HCT116 (cell line): ENCODE data around the gene B4GALNT2.

ENCODE experiments used
- EZH2 ChIP-seq: fragments of 200-600 bp; sonication (generic); IDR thresholded peaks from 2 replicates; pipeline ENCODE4 v1.6.1; 2017; ENCODE audit warnings: antibody characterized with exemption, mixed run types
- EZH2phosphoT487 ChIP-seq: fragments of 200-600 bp; IDR thresholded peaks from 2 replicates; pipeline ENCODE4 v1.6.1; 2018; ENCODE audit warnings: antibody characterized with exemption, borderline replicate concordance
- JUND ChIP-seq: IDR thresholded peaks from 2 replicates; pipeline ENCODE4 v1.6.1; 2012
- POLR2A ChIP-seq: IDR thresholded peaks from 2 replicates; pipeline ENCODE4 v1.7.0; 2011; ENCODE audit warnings: borderline replicate concordance; ENCODE audit not compliant: insufficient read depth, insufficient read length; ENCODE audit errors: extremely low read depth
- POLR2AphosphoS5 ChIP-seq: IDR thresholded peaks from 2 replicates; pipeline ENCODE4 v1.6.1; 2011; ENCODE audit warnings: mild to moderate bottlenecking, low read depth, low read length, moderate library complexity
- SP1 ChIP-seq: IDR thresholded peaks from 2 replicates; pipeline ENCODE4 v1.6.1; 2012; ENCODE audit warnings: low read depth
- YY1 ChIP-seq: IDR thresholded peaks from 2 replicates; pipeline ENCODE4 v1.6.1; 2011; ENCODE audit warnings: low read length, low read depth, moderate library complexity, mild to moderate bottlenecking; ENCODE audit not compliant: insufficient replicate concordance; ENCODE audit errors: extremely low read depth
- TF ChIP-seq, protein P1 (sequence below), 3 experiments: fragments of 200-600 bp in 1 of 3; sonication (generic) in 1 of 3; IDR thresholded peaks in 2 of 3; conservative IDR thresholded peaks in 1 of 3; 2 replicates each; pipeline ENCODE4 v1.5.1; 2012 to 2017; ENCODE audit warnings: low read depth in 2 of 3, low read length in 2 of 3, antibody characterized with exemption in 1 of 3, borderline replicate concordance in 1 of 3, control low read depth in 1 of 3, mild to moderate bottlenecking in 1 of 3, mixed read lengths in 1 of 3, mixed run types in 1 of 3, moderate library complexity in 1 of 3; ENCODE audit not compliant: insufficient read depth in 1 of 3
- TF ChIP-seq, protein P2 (sequence below): IDR thresholded peaks from 2 replicates; pipeline ENCODE4 v1.6.1; 2011; ENCODE audit warnings: mild to moderate bottlenecking, low read length, moderate library complexity; ENCODE audit not compliant: insufficient replicate concordance; ENCODE audit errors: extremely low read depth
- TF ChIP-seq, protein P3 (sequence below): IDR thresholded peaks from 2 replicates; pipeline ENCODE4 v1.6.1; 2012; ENCODE audit warnings: low read depth

DNA sequence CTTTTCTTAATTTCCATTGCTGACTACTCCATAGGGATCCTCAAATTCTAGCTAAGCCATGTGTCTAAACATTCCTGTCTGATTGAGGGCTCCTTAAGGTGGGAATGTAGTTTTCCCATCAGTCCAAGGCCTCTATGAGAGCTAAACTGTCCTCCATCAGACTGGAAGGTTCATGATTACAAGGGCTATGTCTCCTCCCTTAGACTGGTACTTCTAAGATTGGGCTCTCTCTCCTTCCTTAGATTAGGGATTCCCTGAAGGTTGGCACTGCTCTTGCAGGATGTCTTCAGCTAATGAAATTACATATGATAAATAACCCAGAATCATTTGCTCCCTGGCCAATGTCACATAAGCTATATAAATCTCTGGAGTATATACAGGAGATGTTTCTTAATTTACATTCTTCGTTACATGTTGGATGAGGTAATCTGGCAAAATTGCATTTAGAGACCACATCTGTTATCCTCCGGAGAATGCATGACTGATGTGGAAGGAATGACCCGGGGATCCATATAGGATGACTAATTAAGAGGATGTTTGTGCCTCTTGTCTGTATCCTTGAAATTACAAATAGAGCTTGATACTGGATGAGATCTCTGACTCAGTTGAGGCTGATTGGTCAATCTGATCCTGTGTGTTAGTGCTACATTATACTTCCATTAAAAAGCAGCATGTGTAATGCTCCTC is 14.2 kb downstream of the B4GALNT2 start:
- no peak for TF ChIP-seq POLR2A
- TF ChIP-seq, protein P1, sequence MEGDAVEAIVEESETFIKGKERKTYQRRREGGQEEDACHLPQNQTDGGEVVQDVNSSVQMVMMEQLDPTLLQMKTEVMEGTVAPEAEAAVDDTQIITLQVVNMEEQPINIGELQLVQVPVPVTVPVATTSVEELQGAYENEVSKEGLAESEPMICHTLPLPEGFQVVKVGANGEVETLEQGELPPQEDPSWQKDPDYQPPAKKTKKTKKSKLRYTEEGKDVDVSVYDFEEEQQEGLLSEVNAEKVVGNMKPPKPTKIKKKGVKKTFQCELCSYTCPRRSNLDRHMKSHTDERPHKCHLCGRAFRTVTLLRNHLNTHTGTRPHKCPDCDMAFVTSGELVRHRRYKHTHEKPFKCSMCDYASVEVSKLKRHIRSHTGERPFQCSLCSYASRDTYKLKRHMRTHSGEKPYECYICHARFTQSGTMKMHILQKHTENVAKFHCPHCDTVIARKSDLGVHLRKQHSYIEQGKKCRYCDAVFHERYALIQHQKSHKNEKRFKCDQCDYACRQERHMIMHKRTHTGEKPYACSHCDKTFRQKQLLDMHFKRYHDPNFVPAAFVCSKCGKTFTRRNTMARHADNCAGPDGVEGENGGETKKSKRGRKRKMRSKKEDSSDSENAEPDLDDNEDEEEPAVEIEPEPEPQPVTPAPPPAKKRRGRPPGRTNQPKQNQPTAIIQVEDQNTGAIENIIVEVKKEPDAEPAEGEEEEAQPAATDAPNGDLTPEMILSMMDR (IDR thresholded peaks at IDR 0.05 in 2 of 3, conservative IDR thresholded peaks at IDR 0.05 in 1 of 3; ENCODE audit: borderline replicate concordance in 1 of 3, insufficient read depth in 1 of 3, low read depth in 2 of 3, low read length in 2 of 3), result no peak
- TF ChIP-seq EZH2phosphoT487, result no peak
- TF ChIP-seq EZH2, result no peak
- TF ChIP-seq YY1, result no peak
- TF ChIP-seq, protein P2, sequence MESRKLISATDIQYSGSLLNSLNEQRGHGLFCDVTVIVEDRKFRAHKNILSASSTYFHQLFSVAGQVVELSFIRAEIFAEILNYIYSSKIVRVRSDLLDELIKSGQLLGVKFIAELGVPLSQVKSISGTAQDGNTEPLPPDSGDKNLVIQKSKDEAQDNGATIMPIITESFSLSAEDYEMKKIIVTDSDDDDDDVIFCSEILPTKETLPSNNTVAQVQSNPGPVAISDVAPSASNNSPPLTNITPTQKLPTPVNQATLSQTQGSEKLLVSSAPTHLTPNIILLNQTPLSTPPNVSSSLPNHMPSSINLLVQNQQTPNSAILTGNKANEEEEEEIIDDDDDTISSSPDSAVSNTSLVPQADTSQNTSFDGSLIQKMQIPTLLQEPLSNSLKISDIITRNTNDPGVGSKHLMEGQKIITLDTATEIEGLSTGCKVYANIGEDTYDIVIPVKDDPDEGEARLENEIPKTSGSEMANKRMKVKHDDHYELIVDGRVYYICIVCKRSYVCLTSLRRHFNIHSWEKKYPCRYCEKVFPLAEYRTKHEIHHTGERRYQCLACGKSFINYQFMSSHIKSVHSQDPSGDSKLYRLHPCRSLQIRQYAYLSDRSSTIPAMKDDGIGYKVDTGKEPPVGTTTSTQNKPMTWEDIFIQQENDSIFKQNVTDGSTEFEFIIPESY, result no peak
- TF ChIP-seq JUND, result peak; percentile 89
- no peak; the same call in 1 of the 2 replicates for TF ChIP-seq POLR2AphosphoS5
- TF ChIP-seq, protein P3, sequence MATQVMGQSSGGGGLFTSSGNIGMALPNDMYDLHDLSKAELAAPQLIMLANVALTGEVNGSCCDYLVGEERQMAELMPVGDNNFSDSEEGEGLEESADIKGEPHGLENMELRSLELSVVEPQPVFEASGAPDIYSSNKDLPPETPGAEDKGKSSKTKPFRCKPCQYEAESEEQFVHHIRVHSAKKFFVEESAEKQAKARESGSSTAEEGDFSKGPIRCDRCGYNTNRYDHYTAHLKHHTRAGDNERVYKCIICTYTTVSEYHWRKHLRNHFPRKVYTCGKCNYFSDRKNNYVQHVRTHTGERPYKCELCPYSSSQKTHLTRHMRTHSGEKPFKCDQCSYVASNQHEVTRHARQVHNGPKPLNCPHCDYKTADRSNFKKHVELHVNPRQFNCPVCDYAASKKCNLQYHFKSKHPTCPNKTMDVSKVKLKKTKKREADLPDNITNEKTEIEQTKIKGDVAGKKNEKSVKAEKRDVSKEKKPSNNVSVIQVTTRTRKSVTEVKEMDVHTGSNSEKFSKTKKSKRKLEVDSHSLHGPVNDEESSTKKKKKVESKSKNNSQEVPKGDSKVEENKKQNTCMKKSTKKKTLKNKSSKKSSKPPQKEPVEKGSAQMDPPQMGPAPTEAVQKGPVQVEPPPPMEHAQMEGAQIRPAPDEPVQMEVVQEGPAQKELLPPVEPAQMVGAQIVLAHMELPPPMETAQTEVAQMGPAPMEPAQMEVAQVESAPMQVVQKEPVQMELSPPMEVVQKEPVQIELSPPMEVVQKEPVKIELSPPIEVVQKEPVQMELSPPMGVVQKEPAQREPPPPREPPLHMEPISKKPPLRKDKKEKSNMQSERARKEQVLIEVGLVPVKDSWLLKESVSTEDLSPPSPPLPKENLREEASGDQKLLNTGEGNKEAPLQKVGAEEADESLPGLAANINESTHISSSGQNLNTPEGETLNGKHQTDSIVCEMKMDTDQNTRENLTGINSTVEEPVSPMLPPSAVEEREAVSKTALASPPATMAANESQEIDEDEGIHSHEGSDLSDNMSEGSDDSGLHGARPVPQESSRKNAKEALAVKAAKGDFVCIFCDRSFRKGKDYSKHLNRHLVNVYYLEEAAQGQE, result no peak
- peak; percentile 70 for TF ChIP-seq SP1
